VCaP (cell line): ENCODE results near the gene DCTN5.
"Not testable (repeated sequence)": the region's sequence is repeated elsewhere in the genome, so short reads cannot be mapped to it uniquely, and the experiment has no call there.

Source experiments
- H3K27ac ChIP-seq: fragments of 450-650 bp; 2 replicates; pipeline ENCODE4 v1.5.1; 2017
- TF ChIP-seq, protein P1 (sequence below): fragments of 450-650 bp; conservative IDR thresholded peaks from 2 replicates; pipeline ENCODE4 v1.5.1; 2017; ENCODE audit warnings: mild to moderate bottlenecking, moderate library complexity

The DCTN5 gene

DNA sequence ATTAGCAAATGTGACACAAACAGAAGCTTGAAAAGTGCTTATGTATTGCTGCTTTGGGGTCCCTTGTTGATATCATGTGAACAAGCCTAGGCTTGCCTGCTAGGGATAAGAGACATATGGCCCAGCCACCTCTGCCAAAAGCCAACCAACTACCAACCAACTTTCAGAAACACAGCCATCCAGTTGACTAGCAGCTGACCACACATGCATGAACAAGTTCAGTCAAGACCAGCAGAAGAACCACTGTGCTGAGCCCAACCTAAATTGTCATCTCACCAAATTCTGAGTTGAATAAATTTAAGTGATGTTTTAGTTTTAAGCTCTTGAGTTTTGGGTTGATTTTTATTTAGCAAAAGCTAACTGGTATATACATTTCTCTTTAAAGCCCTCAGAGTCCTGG, 68.3 kb downstream of the DCTN5 start:
- no peak overlapping the region for H3K27ac ChIP-seq
- TF ChIP-seq, protein P1, sequence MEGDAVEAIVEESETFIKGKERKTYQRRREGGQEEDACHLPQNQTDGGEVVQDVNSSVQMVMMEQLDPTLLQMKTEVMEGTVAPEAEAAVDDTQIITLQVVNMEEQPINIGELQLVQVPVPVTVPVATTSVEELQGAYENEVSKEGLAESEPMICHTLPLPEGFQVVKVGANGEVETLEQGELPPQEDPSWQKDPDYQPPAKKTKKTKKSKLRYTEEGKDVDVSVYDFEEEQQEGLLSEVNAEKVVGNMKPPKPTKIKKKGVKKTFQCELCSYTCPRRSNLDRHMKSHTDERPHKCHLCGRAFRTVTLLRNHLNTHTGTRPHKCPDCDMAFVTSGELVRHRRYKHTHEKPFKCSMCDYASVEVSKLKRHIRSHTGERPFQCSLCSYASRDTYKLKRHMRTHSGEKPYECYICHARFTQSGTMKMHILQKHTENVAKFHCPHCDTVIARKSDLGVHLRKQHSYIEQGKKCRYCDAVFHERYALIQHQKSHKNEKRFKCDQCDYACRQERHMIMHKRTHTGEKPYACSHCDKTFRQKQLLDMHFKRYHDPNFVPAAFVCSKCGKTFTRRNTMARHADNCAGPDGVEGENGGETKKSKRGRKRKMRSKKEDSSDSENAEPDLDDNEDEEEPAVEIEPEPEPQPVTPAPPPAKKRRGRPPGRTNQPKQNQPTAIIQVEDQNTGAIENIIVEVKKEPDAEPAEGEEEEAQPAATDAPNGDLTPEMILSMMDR: no peak

DNA sequence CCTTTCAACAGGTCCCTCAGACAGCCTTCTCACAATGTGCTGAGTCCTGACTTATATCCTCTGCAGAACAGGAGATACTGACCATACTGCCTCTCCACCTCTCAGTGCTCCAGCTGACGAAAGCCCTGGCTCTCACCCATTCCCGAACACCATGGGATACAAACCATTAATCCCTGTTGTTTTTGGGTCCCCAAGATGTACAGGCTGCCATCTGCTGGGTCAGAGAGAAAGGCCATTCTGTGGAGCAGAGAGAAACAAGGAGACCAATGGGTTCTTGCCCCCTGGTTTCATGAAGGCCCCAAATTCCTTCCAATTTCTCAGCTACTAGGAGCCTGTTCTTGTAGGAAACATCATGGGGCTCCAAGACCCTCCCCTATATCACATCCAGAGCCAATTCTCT, 68.7 kb downstream of the DCTN5 start:
- no peak overlapping the region for H3K27ac ChIP-seq
- TF ChIP-seq, protein P1: no peak

DNA sequence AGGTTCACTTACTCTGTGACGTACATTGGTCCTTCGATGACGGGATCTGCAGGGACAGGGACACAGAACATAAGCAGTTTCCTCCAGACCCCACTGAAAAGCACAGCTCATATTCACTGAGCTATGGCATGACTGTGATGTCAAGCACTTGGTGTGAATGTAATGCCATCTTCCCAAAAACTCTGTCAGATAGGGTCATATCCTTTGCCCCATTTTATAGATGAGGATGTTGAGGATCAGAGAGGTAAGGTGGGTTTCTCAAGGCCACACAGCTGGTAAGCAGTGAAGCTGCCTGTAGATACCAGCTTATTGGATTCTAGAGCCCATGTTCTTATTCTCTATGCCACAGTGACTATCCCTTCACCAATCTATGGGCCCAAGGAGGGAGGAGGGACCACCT, 69.2 kb downstream of the DCTN5 start:
- TF ChIP-seq, protein P1: no peak
- H3K27ac ChIP-seq: no peak overlapping the region

DNA sequence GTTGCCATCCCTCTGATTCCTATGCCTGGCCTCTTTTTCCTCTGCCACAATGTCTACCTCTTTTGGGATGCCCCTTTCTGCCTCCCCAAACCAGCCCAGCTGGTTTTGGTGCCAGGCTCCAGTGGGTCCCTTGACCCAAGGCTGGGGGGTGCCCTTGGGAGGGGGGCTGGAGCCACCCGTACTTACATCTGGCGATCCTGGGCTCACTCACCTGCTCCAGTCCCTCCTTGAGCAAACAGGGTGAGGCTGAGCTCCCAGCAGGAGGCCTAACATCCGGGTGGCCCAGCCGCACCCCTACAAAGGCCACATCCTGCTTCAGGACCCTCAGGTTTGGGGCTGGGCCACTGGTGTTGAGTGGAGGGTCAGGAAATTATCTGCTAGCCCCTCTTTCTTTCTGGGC, 70.5 kb downstream of the DCTN5 start:
- TF ChIP-seq, protein P1: no peak

DNA sequence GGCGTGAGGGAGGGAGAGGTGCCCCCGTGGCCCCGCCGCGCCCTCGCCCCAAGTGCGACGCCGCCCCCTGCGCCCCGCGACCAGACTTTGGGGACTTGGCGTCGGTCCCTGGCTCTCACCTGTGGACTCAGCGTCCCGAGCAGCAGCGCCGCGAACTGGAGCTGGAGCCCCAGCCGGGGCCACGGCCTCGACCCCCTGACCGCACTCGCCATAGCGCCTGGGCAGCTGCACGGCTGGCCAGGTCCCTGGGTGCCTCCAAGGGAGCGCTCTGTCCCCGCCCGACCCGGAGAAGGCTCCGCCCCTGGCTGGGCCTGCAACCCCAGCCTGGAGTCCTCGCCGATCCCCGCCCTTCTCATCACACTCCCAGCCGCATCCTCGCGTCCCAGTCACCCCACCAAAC, 71.7 kb downstream of the DCTN5 start, which contains the start of gene ERN2:
Gene ERN2, minus strand, starts transcription at position 247 of the 400 bp plus-strand sequence. Its CDS starts 35 bp downstream, at position 212.
- no peak within 1 kb of the TSS for H3K27ac ChIP-seq
- TF ChIP-seq, protein P1: no peak

More for the DNA sequence above, 70.5 kb downstream of the DCTN5 start:
- no peak overlapping the region for H3K27ac ChIP-seq

DNA sequence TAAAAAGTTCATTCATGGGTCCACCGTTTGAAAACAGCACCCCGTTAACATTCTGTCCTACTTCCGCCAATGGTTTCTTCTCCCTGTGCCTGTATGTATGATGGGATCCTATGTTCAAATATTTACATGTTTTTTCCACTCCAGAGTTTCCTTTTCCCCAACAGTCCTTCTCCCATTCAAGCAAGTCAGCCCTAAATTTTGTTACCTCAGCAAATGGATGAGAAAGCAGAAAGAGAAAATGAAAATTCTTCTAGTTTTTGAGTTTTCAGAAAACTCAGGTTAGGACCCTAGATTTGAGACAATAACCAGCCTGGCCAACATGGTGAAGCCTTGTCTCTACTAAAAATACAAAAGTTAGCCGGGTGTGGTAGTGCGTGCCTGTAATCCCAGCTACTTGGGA, 75.2 kb downstream of the DCTN5 start:
- TF ChIP-seq, protein P1: no peak
- no peak overlapping the region for H3K27ac ChIP-seq

DNA sequence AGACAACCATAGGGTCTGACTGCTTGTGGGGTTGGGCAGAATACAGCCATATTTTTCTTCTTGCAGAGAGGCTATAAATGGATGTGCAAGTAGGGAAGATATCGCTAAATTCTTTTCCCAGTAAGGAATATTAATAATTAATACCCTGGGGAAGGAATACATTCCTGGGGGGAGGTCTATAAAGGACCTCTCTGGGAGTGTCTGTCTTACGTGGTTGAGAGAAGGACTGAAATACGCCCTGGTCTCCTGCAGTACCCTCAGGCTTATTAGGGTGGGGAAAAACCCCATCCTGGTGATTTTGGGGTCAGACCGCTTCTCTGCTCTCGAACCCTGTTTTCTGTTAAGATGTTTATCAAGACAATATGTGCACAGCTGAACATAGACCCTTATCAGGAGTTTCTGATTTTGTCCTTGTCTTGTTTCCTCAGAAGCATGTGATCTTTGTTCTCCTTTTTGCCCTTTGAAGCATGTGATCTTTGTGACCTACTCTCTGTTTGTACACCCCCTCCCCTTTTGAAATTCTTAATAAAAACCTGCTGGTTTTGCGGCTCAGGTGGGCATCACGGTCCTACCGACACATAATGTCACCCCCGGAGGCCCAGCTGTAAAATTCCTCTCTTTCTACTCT, 81.5 kb downstream of the DCTN5 start:
- not testable (repeated sequence) for H3K27ac ChIP-seq

DNA sequence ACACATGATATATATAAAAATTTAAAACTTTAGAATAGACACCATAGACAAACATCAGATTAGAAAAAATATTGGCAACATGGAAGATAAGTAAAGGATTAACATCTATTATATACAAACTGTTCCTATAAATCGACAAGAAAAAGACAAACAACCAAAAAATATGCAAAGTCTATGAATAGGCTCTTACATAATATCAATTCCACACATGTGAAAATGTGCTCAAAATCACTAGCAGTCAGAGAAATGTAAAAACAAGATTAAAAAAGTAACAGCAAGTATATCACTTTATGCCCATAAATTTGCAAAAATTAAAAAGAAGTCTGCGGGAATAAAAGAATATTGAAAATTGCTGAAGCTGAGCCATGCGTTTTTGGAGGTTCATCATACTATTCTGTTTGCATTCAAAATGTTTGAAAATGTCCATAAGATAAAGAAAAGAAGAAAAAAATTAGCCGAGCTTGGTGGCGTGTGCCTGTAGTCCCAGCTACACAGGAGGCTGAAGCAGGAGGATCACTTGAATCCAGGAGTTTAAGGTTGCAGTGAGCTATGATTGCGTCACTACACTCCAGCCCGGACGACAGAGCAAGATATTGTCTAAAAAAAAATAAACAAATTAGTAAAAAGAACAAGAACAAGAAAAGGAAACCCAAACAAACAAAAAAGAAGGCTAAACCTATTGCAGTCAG, 83.0 kb downstream of the DCTN5 start:
- no peak overlapping the region for H3K27ac ChIP-seq
- TF ChIP-seq, protein P1: no peak
